EL (cell line): Measurements from ENCODE around the gene ARID2.

Experiments
- DNase-seq: peaks from one replicate; pipeline ENCODE4 v3.0.0-alpha.2; 2016

ARID2 gene

DNA sequence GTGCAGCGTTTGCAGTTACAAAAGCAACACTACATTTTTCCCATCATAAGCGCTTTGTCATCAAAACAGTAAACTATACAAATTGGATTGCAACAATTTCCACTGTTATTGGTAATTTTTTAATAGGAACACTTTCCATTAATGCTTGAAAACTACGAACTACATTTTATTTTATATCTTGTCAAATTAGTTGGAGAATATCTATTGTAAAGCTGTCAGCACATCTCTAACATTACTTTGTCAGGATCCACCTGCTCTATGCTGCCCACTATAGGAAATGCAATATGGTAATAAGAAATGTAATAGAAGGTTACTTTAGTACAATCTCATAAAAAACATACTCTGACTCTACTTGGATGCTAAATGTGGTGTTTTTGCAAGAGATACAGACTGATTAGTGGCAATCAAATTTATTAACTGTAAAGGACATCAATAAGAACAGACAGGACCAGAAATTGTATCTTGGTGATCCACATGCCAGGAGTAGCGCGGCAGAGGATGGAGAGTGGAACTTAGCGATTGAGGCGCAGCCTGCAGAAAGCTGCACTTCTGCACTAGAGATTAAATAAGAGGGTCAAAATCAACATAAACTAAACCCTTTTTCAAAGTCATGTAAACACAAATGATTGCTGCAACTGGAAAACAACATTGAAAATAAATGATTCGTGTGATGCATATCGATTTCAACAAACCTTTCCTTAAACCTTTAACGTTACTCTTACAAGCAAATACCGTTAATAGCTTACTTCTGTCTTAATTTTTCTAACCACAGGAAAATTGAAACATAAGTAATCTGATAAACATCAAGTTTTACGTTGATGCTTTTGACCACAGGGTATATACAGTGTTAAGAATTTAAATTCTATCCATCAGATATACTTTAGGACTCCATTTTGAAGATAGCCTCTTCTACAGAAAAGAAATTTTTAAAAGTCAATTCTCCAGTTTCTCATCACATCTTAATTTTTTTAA, 3.6 kb upstream of the ARID2 start:
- peak; percentile 46 for DNase-seq

DNA sequence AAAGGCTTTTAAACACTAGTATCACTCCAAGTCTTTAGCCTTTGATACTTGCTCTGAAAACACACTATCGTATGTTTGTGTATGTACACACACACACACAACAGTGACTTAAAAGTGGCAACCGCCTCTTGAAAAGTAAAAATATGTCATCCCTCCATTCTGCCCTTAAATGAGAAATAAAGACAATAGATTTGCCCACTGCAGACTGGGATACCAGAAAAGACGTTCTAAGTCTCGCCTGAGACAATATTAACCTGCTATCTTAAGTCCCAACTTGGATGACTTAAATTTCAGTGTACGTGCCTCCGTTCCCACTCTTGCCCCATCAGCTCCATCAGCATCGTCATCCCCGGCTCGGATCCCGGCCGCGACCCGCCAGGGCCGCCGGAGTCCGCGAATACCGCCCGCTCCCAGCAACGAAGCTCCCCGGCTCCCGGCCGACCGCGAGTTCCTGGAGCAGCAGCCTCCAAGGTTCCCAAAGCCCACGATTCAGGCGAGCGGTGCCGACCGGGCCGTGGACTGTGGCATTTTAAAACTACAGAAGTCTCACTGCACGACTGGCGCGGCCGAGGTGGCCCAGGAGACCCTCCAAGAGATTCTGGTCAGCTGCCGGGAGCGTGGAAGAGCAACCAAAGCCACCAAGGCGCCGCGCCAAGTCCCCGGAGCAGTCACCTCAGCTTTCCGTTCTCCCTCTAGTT, 2.8 kb upstream of the ARID2 start:
- peak; percentile 53 for DNase-seq

DNA sequence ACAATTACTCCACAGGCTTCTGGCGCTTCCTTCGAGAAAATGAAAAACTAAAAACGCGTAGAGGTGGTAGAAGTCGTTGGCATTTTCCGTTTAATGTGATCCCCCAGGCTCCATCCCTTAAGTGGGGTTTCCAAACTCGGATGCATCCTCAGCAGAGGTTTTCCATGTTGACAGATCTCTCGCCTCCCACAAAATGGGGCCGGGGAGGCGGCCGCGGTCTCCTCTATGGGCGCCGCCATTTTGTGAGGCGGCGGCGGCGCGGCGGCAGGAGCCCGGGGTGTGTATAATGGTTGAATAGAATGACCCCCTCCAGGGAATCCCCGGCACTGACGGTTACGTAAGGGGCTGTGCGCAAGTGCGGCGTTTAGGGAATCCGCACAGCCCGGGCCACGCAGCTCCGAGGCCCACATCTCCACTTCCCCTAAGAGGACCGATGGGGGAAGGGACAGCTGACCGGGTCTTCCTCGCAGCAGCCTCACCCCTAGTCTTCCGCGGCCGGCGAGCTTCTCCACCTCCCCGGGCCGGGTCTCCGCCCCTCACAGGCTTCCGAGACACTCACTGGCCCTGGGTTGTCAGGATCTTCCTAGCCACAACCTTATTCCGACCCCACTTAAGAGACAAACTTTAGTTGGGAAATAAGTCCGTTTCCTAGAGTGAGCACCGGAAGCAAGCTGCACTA, 2.1 kb upstream of the ARID2 start:
- peak; percentile 98 for DNase-seq

DNA sequence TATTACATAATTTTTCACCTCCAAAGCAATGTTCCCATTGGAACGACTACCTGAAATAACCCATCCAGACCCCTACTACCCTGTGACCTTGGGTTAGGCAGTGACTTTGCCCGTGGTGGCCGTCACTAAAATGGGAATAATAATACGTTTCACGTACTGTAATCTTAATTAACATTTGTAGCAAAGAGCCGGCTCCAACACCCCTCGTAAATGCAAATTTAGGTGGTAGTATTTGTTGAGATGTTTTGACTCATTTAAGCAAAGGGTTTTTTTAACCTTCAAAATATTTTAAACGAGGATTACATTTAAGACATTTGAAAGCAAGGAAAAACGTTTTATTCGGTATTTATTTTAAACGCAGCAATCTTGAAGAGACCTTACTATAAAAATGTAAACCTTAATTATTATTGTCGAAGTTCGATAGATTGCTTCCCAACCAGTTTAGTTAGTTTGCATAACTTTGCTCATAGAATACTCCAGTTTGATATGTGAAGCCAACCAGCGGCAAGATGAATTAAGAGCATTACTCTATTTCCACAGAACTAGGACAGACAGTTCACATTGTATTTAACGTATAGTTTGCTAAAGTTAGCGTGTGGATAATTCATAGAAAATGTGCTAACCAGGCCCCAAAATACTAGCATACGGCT, 1.4 kb upstream of the ARID2 start:
- no peak for DNase-seq

DNA sequence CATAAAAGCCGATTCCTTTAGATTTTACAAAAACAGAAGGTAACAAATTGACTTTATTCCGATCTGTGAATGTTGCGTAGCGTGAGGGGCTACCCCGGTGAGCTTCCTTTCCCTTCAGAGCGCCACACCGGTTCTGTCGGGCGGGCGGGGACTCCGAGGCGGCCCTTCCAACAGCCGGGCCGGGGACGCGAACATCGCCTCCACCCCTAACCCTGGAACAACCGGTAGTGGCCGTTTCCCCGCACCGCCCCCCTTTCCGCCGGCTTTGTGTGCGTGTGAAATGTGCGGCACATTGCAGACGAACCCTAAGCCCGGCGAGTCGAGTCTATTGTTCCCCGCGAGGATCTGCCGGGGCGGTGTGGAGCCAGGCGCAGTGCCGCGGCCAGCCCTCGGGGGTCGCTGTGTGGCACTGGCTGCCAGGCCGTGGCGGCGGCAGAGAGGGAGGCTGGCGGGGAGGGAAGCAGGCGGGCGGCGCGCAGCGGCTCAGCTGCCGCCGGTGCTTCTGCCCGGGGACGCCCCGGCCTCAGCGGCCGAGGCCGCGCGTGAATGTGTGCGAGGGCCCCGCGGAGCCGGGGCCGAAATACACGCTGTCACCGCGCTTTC, 775 bp upstream of the ARID2 start:
- DNase-seq = peak; percentile 97

DNA sequence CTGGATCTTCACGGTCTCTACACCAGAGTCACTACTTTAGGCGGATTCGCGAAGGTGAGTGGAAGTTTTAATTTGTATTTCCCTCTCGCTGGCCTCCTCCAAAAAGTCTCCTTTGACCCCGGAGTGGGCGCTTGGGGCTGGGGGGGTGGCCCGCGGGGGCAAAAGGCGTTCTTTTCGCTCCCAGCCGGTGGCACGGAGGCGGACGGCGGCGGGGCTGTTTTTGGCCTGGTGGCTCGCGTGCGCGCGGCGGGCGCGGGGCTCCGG, 510 bp downstream of the ARID2 start:
- no peak for DNase-seq

DNA sequence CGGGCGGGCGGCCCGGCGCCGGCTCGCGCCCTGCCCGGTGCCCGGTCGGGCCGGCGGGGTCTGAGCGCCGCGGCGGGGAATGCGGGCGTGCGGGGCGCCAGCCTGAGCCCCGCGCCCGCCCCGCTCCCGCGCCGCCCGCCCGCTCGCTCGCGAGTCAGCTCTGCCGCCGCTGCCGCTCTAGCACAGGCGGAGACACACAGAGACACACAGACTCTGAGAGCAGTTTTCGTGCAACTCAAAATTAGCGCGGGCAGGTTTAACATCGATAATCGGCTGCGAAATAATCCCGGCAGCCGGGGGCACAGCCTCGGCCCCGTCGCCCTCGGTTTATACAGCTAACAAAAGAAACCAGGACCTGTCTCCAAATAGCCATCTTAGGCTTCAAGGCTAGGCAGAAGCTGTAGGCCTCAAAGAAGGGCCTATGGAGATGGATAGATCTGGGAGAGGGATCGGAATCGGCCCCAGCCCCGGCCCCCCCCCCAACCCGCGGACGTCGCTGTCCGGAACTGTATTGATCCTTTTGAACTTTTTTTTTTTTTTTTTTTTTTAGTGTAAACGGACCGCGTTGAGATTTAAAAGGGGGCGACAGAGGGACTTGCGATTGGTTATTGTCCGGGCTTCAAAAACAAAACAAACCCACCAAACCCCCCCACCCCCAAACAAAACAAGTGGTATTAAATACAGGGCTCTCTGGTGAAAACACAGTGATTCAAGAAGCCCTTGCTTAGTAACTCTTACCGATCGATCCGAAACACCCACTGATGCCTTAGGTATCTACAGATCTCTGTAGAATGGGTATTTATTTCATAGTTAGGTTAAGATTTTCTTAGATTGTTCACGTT, 1.1 kb downstream of the ARID2 start:
- peak; percentile 65 for DNase-seq

DNA sequence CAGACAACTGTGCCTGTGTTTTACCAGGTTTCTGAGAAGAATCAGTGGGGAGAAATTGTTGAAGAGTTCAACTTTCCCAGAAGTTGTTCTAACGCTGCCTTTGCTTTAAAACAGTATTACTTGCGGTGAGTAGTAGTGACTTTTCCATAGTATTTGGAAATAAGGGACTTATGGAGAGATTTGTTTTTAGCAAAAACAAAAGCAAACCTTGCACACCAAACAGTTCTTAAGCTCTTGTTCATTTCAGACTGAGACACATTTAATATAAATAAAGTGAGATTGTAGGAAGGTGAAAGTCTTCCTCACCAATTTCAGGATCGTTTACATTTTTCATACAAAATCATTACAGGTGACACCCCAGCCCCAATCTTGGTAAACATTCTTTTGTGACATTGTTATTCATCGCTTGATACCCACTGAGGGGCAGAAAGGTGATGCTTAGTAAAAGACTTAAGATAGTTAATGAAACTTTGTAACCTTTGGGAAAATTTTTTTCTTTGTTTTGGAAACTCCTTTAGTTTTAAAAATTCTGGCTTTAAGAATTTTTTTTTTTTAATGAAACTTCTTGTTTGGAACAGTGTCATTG, 1.8 kb downstream of the ARID2 start:
- no peak for DNase-seq

DNA sequence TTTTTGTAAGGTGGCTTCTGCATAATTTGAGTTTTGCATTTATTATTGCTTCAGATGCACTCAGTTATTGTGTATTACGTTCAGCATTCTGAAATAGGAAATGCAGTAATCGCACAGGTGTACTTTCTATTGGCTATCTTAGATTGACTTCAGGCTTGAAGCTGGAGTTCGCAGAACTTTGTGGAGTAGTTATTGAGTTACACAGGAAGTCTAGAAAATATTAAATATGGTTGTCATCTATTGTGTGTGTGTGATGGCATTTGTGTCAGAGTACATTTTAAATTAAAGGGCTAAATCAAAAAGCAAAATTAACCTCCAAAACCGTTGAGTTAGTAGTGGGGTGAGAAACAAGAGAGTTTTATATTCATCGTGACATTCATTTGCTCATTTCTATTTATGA, 2.7 kb downstream of the ARID2 start:
- DNase-seq = peak; percentile 13

DNA sequence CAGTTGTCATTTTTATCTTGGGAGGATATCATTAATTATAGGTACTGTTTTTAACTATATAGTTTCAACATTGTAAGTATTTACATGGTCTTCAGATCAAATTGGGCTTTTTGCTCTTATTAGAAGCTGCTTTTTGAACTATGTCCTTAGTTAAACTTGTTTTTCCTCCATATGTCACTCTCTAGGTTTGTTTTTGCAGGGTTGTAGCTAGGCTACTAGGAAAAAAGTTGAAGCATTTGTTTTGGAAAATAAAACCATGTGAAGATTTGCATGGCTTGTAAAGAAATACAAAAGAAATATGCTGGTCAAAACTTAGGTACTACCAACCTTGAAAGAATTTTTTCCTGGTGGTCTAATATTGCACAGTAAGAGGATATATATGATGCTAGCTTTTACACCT, 3.4 kb downstream of the ARID2 start:
- DNase-seq = no peak

DNA sequence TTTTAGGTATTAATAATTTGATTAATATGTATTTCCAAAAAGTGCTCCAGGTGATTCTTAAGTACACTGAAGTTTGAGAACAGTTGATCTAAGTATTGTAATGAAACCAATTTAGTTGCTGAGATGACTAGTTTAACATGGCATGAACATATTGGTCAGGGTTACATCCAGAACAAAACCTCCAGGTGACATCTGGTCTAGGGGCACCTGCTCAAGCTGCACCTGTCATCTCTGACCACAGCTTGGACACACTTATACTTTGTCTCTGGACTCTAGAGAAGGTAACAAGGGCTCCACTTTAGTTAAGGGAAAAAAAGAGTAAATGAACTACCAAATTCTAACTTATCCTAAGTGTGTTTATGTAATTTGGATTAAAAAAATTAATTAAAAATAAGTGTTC, 8.1 kb downstream of the ARID2 start:
- no peak for DNase-seq

DNA sequence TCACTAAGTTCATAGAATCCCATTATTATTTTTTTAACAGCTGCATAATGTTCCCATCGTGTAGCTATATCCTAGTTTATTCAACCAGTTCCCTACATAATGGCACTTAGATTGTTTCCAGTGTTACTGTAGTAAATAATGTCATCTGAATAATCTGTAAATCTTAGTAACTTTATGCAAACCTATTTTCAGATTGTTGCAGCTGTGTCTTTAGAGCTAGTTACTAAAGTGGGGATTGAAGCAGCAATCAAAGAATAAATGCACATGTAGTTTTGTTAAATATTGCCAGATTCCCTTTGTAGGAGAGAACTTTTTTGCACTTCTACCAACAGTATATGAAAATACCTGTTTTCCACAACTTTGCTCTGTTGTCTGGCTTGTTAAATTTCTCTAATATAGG, 13.1 kb downstream of the ARID2 start:
- DNase-seq = no peak

DNA sequence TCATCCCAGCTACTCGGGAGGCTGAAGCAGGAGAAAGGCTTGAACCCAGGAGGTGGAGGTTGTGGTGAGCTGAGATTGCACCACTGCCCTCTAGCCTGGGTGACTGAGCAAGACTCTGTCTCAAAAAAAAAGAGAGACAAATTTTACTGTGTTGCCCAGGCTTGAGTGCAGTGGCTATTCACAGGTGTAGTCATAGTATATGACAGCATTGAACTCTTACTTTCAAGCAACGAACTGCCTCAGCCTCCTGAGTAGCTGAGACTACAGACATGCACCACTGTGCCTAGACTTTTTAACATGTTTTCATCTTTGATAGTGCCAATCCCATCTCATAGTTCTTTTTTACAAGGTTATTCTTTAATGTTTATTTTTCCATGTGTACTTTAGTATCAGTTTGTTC, 13.7 kb downstream of the ARID2 start:
- DNase-seq = no peak

DNA sequence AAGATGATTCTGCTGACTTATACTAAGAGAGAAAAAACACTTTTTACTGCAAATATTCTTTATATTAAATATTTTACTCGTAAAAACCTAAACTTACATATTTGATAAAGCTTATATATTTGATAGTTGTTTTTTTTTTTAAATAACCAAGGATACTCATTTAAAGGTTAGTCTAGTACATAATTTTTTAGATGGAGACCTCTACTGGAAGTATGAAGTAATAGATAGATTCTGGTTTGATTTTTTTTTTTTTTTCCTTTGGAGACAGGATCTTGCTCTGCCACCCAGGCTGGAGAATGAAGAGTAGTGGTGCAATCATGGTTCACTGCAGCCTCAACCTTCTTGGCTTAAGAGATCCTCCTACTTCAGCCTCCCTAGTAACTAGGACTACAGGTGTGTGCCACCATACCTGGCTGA, 16.4 kb downstream of the ARID2 start:
- peak; percentile 11 for DNase-seq

DNA sequence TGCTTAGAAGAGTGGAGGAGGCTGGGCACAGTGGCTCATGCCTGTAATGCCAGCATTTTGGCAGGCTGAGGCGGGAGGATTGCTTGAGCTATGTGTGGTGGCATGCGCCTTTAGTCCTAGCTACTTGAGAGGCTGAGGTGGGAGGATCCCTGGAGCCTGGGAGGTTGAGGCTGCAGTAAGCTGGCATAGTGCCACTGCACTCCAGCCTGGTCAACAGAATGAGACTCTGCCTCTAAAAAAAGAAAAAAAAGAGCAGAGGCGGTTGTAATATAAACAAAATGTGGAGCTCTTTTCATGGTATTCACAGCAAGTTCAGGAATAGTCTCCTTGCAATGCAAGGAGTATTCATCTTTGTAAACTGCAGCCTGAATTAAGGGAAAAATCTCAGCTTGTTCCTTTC, 27.2 kb downstream of the ARID2 start:
- DNase-seq = peak; percentile 4

DNA sequence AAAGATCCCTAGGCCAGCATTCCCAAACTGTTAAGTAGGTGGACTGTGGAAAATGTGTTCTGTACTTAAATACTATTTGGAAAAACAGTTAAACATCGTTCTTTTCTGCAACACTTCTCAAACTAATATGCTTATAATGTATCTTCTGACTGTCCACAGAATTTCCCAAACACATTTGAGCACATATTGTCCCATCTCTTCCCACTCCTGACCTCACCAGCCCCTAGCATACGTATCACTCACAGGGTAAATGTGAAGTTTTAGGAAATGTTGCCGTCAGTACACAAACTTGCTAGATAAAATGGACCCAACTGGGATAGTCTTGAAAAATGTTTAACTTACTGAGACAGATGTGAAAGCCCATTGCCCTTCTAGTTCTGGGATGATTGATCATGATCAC, 27.7 kb downstream of the ARID2 start:
- DNase-seq = no peak

DNA sequence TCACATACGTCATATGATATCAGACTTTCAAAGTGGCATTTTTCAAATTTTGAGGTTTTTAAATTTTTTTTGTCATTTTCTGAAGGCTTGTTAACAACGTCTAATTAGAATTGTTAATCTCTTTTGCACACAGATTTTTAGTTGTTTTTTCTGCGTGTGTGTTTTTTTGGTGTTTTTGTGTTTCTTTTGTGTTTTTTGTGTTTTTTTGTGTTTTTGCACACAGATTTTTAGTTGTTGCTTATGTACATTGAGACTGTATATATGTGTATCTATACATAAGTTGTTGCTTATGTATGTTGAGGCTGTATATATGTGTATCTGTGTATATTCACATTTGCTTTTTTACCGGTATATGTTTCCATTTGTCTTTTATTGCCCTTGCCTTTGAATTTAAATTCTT, 30.8 kb downstream of the ARID2 start:
- no peak for DNase-seq

DNA sequence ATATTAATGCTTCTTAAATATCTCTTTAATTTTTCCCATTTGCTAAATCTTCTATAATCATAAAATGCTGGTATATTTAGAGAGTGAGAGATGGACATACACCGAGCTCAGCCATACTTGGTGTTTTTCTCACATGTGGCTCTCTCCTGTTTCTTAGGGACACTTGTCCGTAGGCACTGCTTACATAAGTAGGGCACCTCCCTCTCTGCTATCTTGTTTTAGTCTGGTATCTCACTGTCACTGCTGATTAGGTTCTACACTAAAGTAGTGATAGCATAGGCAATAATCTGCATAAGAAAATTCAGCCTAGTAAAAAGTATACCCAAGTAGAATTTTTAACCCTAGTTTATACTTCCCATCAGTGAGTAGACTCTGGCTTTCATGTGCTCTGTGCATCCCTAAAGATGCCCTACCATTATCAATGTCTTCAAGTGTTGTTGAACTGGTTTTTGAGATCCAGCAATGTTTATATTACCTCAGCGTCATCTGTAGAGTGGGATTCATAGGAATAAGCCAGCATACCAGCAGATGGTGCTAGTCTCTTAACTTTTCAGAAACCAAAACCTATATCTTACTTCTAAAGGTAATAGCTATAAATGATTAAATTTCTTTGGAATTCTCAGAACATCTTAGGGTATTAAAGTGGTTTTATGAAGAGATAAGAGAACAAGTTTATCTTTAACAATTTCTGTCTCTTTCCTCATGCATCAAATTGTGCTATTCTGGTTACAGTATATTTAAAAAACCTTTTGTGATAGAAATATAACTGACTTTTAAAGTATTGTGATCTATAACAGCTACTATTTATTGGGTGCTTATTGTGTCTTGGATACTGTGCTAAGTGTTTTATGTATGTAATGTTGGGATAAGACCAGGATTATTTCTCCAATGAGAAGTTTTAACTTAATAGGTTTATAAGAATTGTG, 32.9 kb downstream of the ARID2 start:
- DNase-seq = peak; percentile 44

DNA sequence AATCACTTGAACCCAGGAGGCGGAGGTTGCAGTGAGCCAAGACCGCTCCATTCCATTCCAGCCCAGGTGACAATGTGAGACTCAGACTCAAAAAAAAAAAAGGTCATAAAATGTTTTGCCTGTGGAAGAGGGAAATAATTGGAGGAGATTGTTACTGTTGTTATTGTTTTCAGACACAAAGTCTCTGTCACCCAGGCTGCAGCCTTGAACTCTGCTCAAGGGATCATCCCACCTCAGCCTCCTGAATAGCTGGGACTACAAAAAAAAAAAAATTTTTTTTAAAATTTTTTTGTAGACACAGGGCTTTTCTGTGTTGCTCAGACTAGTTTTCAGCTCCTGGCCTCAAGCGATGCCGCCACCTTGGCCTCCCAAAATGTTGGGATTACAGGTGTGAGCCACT, 33.9 kb downstream of the ARID2 start:
- DNase-seq = no peak

DNA sequence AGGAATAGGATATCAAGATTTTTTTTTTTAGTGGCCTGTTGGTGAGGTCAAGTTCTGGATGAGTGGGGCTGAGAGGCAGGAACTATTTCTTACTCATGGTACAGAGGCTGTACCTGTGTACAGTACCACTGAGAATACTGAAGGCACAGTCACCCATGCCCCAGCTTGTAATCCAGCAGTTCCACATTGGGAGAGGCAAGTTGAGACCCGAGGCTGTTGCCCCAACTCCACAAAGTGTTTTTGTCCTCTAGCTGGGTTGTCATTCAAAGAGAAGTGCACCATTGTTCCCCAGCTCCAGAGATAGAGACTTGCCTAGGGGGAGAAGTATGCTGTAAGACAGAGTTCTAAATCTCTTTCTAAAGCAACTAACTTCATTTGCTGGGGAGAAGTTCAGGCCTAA, 38.7 kb downstream of the ARID2 start:
- DNase-seq = no peak

DNA sequence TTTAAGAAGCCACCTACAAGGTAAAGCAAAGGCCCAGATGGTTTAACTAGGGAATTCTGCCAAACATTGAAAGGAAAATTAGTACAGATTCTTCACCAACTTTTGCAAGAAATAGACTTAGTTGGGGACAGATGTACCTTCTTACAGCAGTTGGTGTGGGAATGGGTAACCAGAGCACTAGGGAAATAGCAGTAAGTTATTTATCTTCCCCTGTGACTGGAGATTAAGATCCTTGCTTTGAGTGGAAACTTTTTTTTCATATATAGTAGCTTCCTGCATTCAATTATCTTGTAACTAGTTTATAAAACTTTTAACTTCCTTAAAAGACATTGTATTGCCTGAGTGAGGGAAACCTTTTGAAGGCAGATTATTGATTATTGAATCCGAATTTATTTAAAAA, 44.2 kb downstream of the ARID2 start:
- DNase-seq = no peak
